ENCODE measurements around the gene CHRND. TPM values are rescaled to one million over a fixed set of nuclear protein-coding genes. Genes with fewer than 3 reads are reported as not detected.

Gene CHRND
- total RNA-seq, 4 donors from 2014 or later: not detected

GRCh38 chr2:232493701-232494474 is 32.1 kb upstream of the CHRND start:
- H3K9me3 ChIP-seq: no peaks in the 10 kb centered on the region
- H3K36me3 ChIP-seq: no peaks in the 10 kb centered on the region
- H3K27ac ChIP-seq: no peak overlapping the region
- 82 to 87% methylated on average over 10 of the region's 10 CpGs for WGBS, 2 donors
- H3K4me1 ChIP-seq: no peaks in the 10 kb centered on the region
- DNase-seq (ENCODE audit: low spot score in 2 of 2): no peak
- H3K4me3 ChIP-seq: no peak overlapping the region
- H3K27me3 ChIP-seq: peaks cover 0 to 7% of the 10 kb centered on the region in 2 donors
- TF ChIP-seq POLR2A (IDR thresholded peaks at IDR 0.05): no peak
- no peak for TF ChIP-seq EP300 (IDR thresholded peaks at IDR 0.05)

DNA sequence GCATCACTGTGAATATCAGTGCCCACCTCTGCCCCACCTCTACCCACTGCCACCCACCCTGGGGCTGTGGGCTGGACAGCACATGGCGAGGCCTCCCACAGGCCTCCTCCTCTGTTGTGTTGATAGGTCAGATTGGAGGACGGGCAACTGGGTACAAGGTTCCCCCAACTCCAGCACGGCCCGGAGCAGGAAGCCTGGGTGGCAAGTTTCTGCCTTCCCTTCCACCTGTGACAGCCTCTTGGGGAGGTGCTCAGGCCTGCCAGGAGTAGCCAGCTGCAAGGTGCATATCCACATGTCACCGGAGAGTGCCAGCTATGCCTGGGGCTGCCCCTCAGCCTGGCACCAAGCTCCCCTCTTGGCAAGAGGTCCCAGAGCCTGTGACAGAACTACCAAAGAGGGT is 31.4 kb upstream of the CHRND start:
- 92 to 100% methylated on average over 2 to 4 of the region's 5 CpGs for WGBS, 2 donors
- H3K27ac ChIP-seq: no peak overlapping the region
- peaks cover 0 to 4% of the 10 kb centered on the region in 2 donors for H3K27me3 ChIP-seq
- no peaks in the 10 kb centered on the region for H3K36me3 ChIP-seq
- DNase-seq (ENCODE audit: low spot score in 2 of 2): no peak
- TF ChIP-seq POLR2A (IDR thresholded peaks at IDR 0.05): no peak
- TF ChIP-seq, protein P1, sequence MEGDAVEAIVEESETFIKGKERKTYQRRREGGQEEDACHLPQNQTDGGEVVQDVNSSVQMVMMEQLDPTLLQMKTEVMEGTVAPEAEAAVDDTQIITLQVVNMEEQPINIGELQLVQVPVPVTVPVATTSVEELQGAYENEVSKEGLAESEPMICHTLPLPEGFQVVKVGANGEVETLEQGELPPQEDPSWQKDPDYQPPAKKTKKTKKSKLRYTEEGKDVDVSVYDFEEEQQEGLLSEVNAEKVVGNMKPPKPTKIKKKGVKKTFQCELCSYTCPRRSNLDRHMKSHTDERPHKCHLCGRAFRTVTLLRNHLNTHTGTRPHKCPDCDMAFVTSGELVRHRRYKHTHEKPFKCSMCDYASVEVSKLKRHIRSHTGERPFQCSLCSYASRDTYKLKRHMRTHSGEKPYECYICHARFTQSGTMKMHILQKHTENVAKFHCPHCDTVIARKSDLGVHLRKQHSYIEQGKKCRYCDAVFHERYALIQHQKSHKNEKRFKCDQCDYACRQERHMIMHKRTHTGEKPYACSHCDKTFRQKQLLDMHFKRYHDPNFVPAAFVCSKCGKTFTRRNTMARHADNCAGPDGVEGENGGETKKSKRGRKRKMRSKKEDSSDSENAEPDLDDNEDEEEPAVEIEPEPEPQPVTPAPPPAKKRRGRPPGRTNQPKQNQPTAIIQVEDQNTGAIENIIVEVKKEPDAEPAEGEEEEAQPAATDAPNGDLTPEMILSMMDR (IDR thresholded peaks at IDR 0.05): no peak
- TF ChIP-seq EP300 (IDR thresholded peaks at IDR 0.05): no peak
- H3K4me1 ChIP-seq: no peaks in the 10 kb centered on the region
- no peaks in the 10 kb centered on the region for H3K9me3 ChIP-seq
- no peak overlapping the region for H3K4me3 ChIP-seq

GRCh38 chr2:232495292-232495691 is 30.7 kb upstream of the CHRND start:
- H3K4me3 ChIP-seq: no peak overlapping the region
- DNase-seq (ENCODE audit: low spot score in 2 of 2): no peak
- TF ChIP-seq EP300 (IDR thresholded peaks at IDR 0.05) (no peak), POLR2A (IDR thresholded peaks at IDR 0.05) (no peak)
- TF ChIP-seq, protein P1 (IDR thresholded peaks at IDR 0.05): no peak
- no peaks in the 10 kb centered on the region for H3K4me1 ChIP-seq
- no peaks in the 10 kb centered on the region for H3K27me3 ChIP-seq
- no peaks in the 10 kb centered on the region for H3K36me3 ChIP-seq
- no peak overlapping the region for H3K27ac ChIP-seq
- WGBS, 2 donors: 85 to 89% methylated on average over 7 of the region's 7 CpGs
- no peaks in the 10 kb centered on the region for H3K9me3 ChIP-seq

DNA sequence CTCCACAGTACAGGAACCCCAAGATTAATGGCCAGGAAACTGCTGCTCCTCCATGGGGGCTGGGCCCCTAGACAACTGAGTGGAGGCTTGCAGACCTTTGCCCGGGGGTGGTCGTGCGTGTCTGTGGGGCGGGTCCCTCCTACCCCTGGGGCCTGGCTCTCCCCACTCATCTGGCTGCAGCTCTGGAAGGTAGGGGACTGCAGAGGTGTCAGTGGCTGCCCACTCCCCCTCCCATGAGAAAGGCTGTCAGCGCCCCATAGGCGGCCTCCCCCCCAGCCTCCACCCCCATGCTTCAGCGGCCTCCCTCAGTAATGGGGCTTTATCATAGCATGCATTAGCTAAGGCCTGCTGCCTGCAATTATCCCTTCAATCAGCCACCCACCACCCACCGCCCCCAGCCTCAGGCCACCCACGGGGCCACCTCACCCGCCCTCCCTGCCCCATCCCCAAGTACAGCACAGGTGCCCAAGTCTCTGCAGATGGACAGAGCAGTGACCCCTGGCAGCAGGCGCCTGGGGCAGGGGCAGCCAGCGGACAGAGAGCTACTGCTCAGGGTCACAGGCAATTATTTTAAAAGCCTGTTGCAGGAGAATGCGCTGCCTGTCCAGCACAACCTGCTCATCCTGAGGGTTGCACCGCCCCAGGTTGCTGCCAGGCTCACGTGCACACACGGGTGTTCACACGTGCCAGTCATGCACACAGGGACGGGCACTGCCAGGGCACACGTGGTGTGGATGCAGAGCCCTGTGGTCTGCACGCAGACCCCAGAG is 29.3 kb upstream of the CHRND start:
- 56 to 59% methylated on average over 15 to 18 of the region's 20 CpGs for WGBS, 2 donors
- H3K36me3 ChIP-seq: no peaks in the 10 kb centered on the region
- DNase-seq (ENCODE audit: low spot score in 2 of 2): no peak
- H3K4me3 ChIP-seq: no peak overlapping the region
- H3K4me1 ChIP-seq: no peaks in the 10 kb centered on the region
- TF ChIP-seq EP300 (IDR thresholded peaks at IDR 0.05): no peak
- no peak for TF ChIP-seq POLR2A (IDR thresholded peaks at IDR 0.05)
- TF ChIP-seq, protein P1 (IDR thresholded peaks at IDR 0.05): no peak
- no peak overlapping the region for H3K27ac ChIP-seq
- no peaks in the 10 kb centered on the region for H3K9me3 ChIP-seq
- H3K27me3 ChIP-seq: peaks cover 0 to 4% of the 10 kb centered on the region in 2 donors

GRCh38 chr2:232497348-232497747 is 28.6 kb upstream of the CHRND start:
- TF ChIP-seq POLR2A (IDR thresholded peaks at IDR 0.05) (no peak), EP300 (IDR thresholded peaks at IDR 0.05) (no peak)
- TF ChIP-seq, protein P1 (IDR thresholded peaks at IDR 0.05): no peak
- 62 to 72% methylated on average over 13 of the region's 13 CpGs for WGBS, 2 donors
- Histone ChIP-seq H3K9me3 (no peaks in the 10 kb centered on the region), H3K4me1 (peaks cover 0 to 2% (median 0%) of the 10 kb centered on the region in 4 donors), H3K36me3 (no peaks in the 10 kb centered on the region), H3K4me3 (no peak overlapping the region), H3K27me3 (peaks cover 0 to 11% of the 10 kb centered on the region in 2 donors), H3K27ac (no peak overlapping the region)
- DNase-seq (ENCODE audit: low spot score in 2 of 2): no peak
